H1 (cell line): ENCODE data around the gene PRKCH. TPM values are rescaled to one million over a fixed set of nuclear protein-coding genes. Genes with fewer than 3 reads are reported as not detected.

Source experiments
- CTCF ChIA-PET: fragments of 300-600 bp; sonication (Branson Sonifier 250); formaldehyde crosslinking; loops from one replicate; lab custom pipeline; 2021; ENCODE audit not compliant: partially characterized antibody; lab: Charles Lee
- POLR2A ChIA-PET: fragments of 300-600 bp; sonication (Branson Sonifier 250); formaldehyde crosslinking; loops from one replicate; lab custom pipeline; 2021; ENCODE audit warnings: inconsistent platforms; ENCODE audit not compliant: partially characterized antibody; lab: Charles Lee
- DNase-seq, 2 experiments: peaks; one replicate each; pipeline versions ENCODE4 v3.0.0 to v3.0.0-alpha.2; 2010 to 2022; ENCODE audit warnings: low spot score in 2 of 2, low read depth in 1 of 2, mixed read lengths in 1 of 2
- FAIRE-seq: peaks from 2 replicates; lab custom pipeline; 2011; peaks lifted over from hg19 to GRCh38; lab: Jason Lieb, UNC
- H2AFZ ChIP-seq: 2 replicates; pipeline ENCODE4 v1.8.1; 2012; ENCODE audit warnings: low read length, inconsistent platforms
- H2AK5ac ChIP-seq: 2 replicates; pipeline ENCODE4 v1.6.1; 2013; ENCODE audit warnings: low read depth, low read length
- H2BK120ac ChIP-seq: replicated peaks from 2 replicates; pipeline ENCODE3; 2013; ENCODE audit warnings: low read depth, low read length, inconsistent platforms
- H2BK12ac ChIP-seq: 2 replicates; pipeline ENCODE4 v1.6.1; 2013; ENCODE audit warnings: low read depth, low read length
- H2BK15ac ChIP-seq: 2 replicates; pipeline ENCODE4 v1.6.1; 2013; ENCODE audit warnings: low read length
- H2BK20ac ChIP-seq: 2 replicates; pipeline ENCODE4 v1.6.1; 2013; ENCODE audit warnings: low read length
- H2BK5ac ChIP-seq: 2 replicates; pipeline ENCODE4 v1.6.1; 2013; ENCODE audit warnings: low read depth, low read length
- H3K14ac ChIP-seq: 2 replicates; pipeline ENCODE4 v1.6.1; 2013; ENCODE audit warnings: inconsistent platforms; ENCODE audit not compliant: insufficient read length
- H3K18ac ChIP-seq: 2 replicates; pipeline ENCODE4 v1.6.1; 2013; ENCODE audit warnings: low read length; ENCODE audit errors: extremely low read depth
- H3K23ac ChIP-seq: 2 replicates; pipeline ENCODE4 v1.6.1; 2013; ENCODE audit warnings: inconsistent platforms; ENCODE audit not compliant: insufficient read length
- H3K23me2 ChIP-seq: 2 replicates; pipeline ENCODE4 v1.6.1; 2013; ENCODE audit warnings: low read depth, low read length
- H3K27ac ChIP-seq: 2 replicates; pipeline ENCODE4 v1.6.1; 2011; ENCODE audit warnings: low read depth, low read length, inconsistent platforms
- H3K27me3 ChIP-seq, 4 experiments: replicated peaks in 1 of 4; 1 replicate in 1 of 4; 2 replicates in 3 of 4; pipeline versions ENCODE4 v1.6.1 to v1.8.1; 2011 to 2013; ENCODE audit warnings: low read length in 3 of 4, mild to moderate bottlenecking in 3 of 4, inconsistent platforms in 2 of 4, mixed read lengths in 2 of 4, moderate library complexity in 1 of 4; ENCODE audit not compliant: control insufficient read depth in 3 of 4, insufficient read depth in 3 of 4; ENCODE audit errors: extremely low read depth in 1 of 4
- H3K36me3 ChIP-seq, 4 experiments: 2 replicates each; pipeline versions ENCODE4 v1.6.1 to v1.8.1; 2011 to 2013; ENCODE audit warnings: mild to moderate bottlenecking in 4 of 4, low read length in 3 of 4, moderate library complexity in 2 of 4, control low read depth in 1 of 4, inconsistent platforms in 1 of 4; ENCODE audit not compliant: insufficient read depth in 4 of 4, control insufficient read depth in 2 of 4
- H3K4ac ChIP-seq: replicated peaks from 2 replicates; pipeline ENCODE3; 2013; ENCODE audit warnings: low read length, low read depth, mixed read lengths, inconsistent platforms; ENCODE audit not compliant: insufficient read length
- H3K4me1 ChIP-seq, 4 experiments: replicated peaks in 1 of 4; 1 replicate in 1 of 4; 2 replicates in 3 of 4; pipeline versions ENCODE4 v1.6.1 to v1.8.1; 2011 to 2013; ENCODE audit warnings: low read length in 3 of 4, inconsistent platforms in 2 of 4, mixed read lengths in 1 of 4; ENCODE audit not compliant: insufficient read depth in 4 of 4, control insufficient read depth in 3 of 4
- H3K4me2 ChIP-seq, 2 experiments: 2 replicates each; pipeline versions ENCODE4 v1.6.1 to v1.8.1; 2011 to 2013; ENCODE audit warnings: low read depth in 2 of 2, low read length in 2 of 2, control low read depth in 1 of 2, inconsistent platforms in 1 of 2, mild to moderate bottlenecking in 1 of 2; ENCODE audit not compliant: insufficient read depth in 1 of 2
- H3K4me3 ChIP-seq, 4 experiments: fragments of 200-600, 300-600 bp in 1 of 4; sonication (generic), shearing (Covaris generic), sonication (Bioruptor Twin) in 1 of 4; 2 replicates each; pipeline versions ENCODE4 v1.5.1 to v1.8.1; 2011 to 2016; ENCODE audit warnings: low read length in 4 of 4, low read depth in 3 of 4, control low read depth in 2 of 4, inconsistent platforms in 2 of 4, mild to moderate bottlenecking in 2 of 4, mixed read lengths in 1 of 4, moderate library complexity in 1 of 4; ENCODE audit not compliant: insufficient read depth in 2 of 4; ENCODE audit errors: extremely low read depth in 1 of 4
- H3K56ac ChIP-seq: replicated peaks from 2 replicates; pipeline ENCODE3; 2013; ENCODE audit warnings: low read depth, mild to moderate bottlenecking, mixed read lengths, low read length, inconsistent platforms; ENCODE audit not compliant: insufficient read length
- H3K79me1 ChIP-seq: 2 replicates; pipeline ENCODE4 v1.6.1; 2013; ENCODE audit warnings: low read depth, low read length, control low read depth
- H3K79me2 ChIP-seq, 2 experiments: 2 replicates each; pipeline versions ENCODE4 v1.6.1 to v1.8.1; 2012 to 2013; ENCODE audit warnings: low read length in 2 of 2, mild to moderate bottlenecking in 2 of 2, inconsistent platforms in 1 of 2; ENCODE audit not compliant: insufficient read depth in 2 of 2, control insufficient read depth in 1 of 2
- H3K9ac ChIP-seq, 4 experiments: replicated peaks in 1 of 4; 1 replicate in 1 of 4; 2 replicates in 3 of 4; pipeline versions ENCODE4 v1.6.1 to v1.8.1; 2011 to 2013; ENCODE audit warnings: low read depth in 3 of 4, low read length in 3 of 4, control low read depth in 2 of 4, mild to moderate bottlenecking in 2 of 4, moderate library complexity in 2 of 4, inconsistent platforms in 1 of 4; ENCODE audit errors: extremely low read depth in 1 of 4
- H3K9me3 ChIP-seq, 2 experiments: 2 replicates each; pipeline versions ENCODE4 v1.6.1 to v1.8.1; 2012 to 2013; ENCODE audit warnings: mild to moderate bottlenecking in 2 of 2, moderate library complexity in 2 of 2, control low read depth in 1 of 2, inconsistent platforms in 1 of 2, low read depth in 1 of 2, low read length in 1 of 2, mixed read lengths in 1 of 2; ENCODE audit not compliant: insufficient read depth in 2 of 2
- H4K20me1 ChIP-seq, 2 experiments: replicated peaks in 1 of 2; 2 replicates each; pipeline versions ENCODE3 to v1.8.1; 2011 to 2013; ENCODE audit warnings: inconsistent platforms in 2 of 2, low read length in 2 of 2, mild to moderate bottlenecking in 1 of 2; ENCODE audit not compliant: insufficient read depth in 2 of 2, control insufficient read depth in 1 of 2
- H4K5ac ChIP-seq: 2 replicates; pipeline ENCODE4 v1.6.1; 2013; ENCODE audit warnings: low read length, low read depth, mixed read lengths, inconsistent platforms; ENCODE audit not compliant: insufficient read length
- H4K8ac ChIP-seq: 2 replicates; pipeline ENCODE4 v1.8.0; 2013; ENCODE audit warnings: mild to moderate bottlenecking, moderate library complexity, low read length, inconsistent platforms; ENCODE audit not compliant: insufficient read depth; ENCODE audit errors: extremely low read depth
- H4K91ac ChIP-seq: replicated peaks from 2 replicates; pipeline ENCODE3; 2013; ENCODE audit warnings: low read length, mixed read lengths, inconsistent platforms; ENCODE audit not compliant: insufficient read length
- BRCA1 ChIP-seq: IDR thresholded peaks from 2 replicates; pipeline ENCODE4 v1.6.1; 2012; ENCODE audit warnings: low read depth, low read length, improper control_type of control experiment
- CBX8 ChIP-seq: fragments of 300-800, 300-1000 bp; sonication (generic); IDR thresholded peaks from 2 replicates; pipeline ENCODE4 v1.7.1; 2016; ENCODE audit warnings: low read depth, low read length, borderline replicate concordance
- CEBPB ChIP-seq: IDR thresholded peaks from 2 replicates; pipeline ENCODE4 v1.6.1; 2012; ENCODE audit warnings: low read depth, low read length
- EZH2 ChIP-seq: fragments of 200-600 bp; sonication (generic); IDR thresholded peaks from 2 replicates; pipeline ENCODE4 v1.7.1; 2012; ENCODE audit warnings: low read depth, mild to moderate bottlenecking, moderate library complexity, low read length, inconsistent platforms; ENCODE audit not compliant: severe bottlenecking
- JUN ChIP-seq: IDR thresholded peaks from 2 replicates; pipeline ENCODE4 v1.6.1; 2011; ENCODE audit warnings: low read depth, mild to moderate bottlenecking, improper control_type of control experiment, low read length
- POLR2AphosphoS5 ChIP-seq: IDR thresholded peaks from 2 replicates; pipeline ENCODE4 v1.6.1; 2011; ENCODE audit warnings: low read depth, low read length
- SAP30 ChIP-seq: fragments of 300-600 bp; sonication (generic); IDR thresholded peaks from 2 replicates; pipeline ENCODE4 v1.7.1; 2012; ENCODE audit warnings: low read length, moderate library complexity, mild to moderate bottlenecking, inconsistent platforms; ENCODE audit not compliant: insufficient read depth, insufficient replicate concordance
- SUZ12 ChIP-seq: fragments of 200-600 bp; sonication (generic); IDR thresholded peaks from 2 replicates; pipeline ENCODE4 v1.6.1; 2012; ENCODE audit warnings: mild to moderate bottlenecking, inconsistent platforms, low read length, moderate library complexity, mixed read lengths
- WGBS, 2 experiments: shearing (Covaris generic) in 1 of 2; methylation state at CpG; one replicate each; pipeline versions ENCODE4 v1.1.6 to v1.1.7; 2013 to 2015; ENCODE audit warnings: low lambda C conversion rate in 2 of 2, mixed read lengths in 2 of 2, inconsistent platforms in 1 of 2, low coverage in 1 of 2, missing lambda C conversion rate in 1 of 2; ENCODE audit not compliant: insufficient replicate concordance in 2 of 2, insufficient coverage in 1 of 2, insufficient read length in 1 of 2; ENCODE audit errors: extremely low coverage in 1 of 2, missing lambda C conversion rate in 1 of 2; 5-methylcytosine and 5-hydroxymethylcytosine counted together
- polyA plus RNA-seq, 7 experiments: library from polyadenylated mRNA; depleted of rRNA in 3 of 7; stranded (reverse) in 5 of 7; unstranded in 2 of 7; fragments of >200 nt in 5 of 7; fragments of 200-250 nt in 2 of 7; gene quantifications; 1 replicate in 5 of 7; 2 replicates in 1 of 7; 4 replicates in 1 of 7; pipeline versions ENCODE4 v1.2.1 to v1.2.3, GENCODE V29; 2011 to 2013; ENCODE audit warnings: missing spikeins in 2 of 7, mixed read lengths in 2 of 7
- total RNA-seq: library from RNA; stranded (reverse); fragmentation: NEBNext Ultra II Directional; extraction: Animal tissue kit (Norgen Biotek cat#: 25700); gene quantifications from 2 replicates; pipeline ENCODE4 v1.2.1, GENCODE V29; 2021
- TF ChIP-seq, protein P1 (sequence below), 3 experiments: IDR thresholded peaks; 1 replicate in 2 of 3; 2 replicates in 1 of 3; pipeline versions ENCODE4 v1.5.1 to v1.6.1; 2011; ENCODE audit warnings: low read length in 3 of 3, mild to moderate bottlenecking in 3 of 3, inconsistent platforms in 2 of 3, low read depth in 1 of 3, moderate library complexity in 1 of 3; ENCODE audit not compliant: insufficient read depth in 1 of 3; ENCODE audit errors: control extremely low read depth in 1 of 3

Gene PRKCH
- total and polyA plus RNA-seq, 2 of the 8 experiments (the other 6 are each of a cell fraction or from before 2014, with no cell fraction given) = 6.4 to 7.0 TPM

DNA sequence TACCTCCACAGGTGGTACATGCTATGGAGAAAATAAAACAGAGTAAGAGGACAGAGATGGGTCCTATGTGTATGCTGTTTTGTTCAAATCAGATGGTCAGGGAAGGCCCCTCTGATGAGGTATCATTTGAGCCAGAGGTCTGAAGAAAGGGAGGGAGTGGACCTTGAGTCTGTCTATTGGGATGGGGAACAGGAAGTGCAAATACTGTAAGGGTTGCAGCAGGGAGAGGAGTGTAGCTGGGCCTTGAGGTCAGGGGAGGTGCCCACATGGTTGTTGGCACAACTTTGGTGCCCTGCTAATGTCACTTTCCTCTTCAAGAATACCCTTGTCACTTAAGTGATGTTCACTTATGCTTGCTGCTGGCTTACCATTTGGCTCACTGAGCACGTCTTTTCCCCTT lies 83.3 kb downstream of the PRKCH start:
- no peak overlapping the region for H3K18ac ChIP-seq
- H2BK120ac ChIP-seq = no peak overlapping the region
- CTCF ChIA-PET = interaction anchor here (1.2 kb wide), 1 partner anchor 26 kb away, joined by 3 read pairs; no protein-coding TSS in a partner anchor
- no peak overlapping the region for H4K91ac ChIP-seq
- FAIRE-seq (no peak), DNase-seq (no peak)
- no peak overlapping the region for H3K14ac ChIP-seq
- no peaks in the 10 kb centered on the region for H3K36me3 ChIP-seq
- H3K27ac ChIP-seq = no peak overlapping the region
- H3K56ac ChIP-seq = no peak overlapping the region
- POLR2A ChIA-PET = no interaction called here
- H3K23ac ChIP-seq = no peak overlapping the region
- H2BK20ac ChIP-seq = 0 out of 2 replicates have a peak overlapping the region, but pooled peaks have one; percentile 5
- H3K9me3 ChIP-seq = no peaks in the 10 kb centered on the region
- H3K27me3 ChIP-seq = no peaks in the 10 kb centered on the region
- no peak overlapping the region for H3K4me3 ChIP-seq
- no peak overlapping the region for H2BK15ac ChIP-seq
- H2BK5ac ChIP-seq = no peak overlapping the region
- no peak overlapping the region for H3K4me2 ChIP-seq
- no peak overlapping the region for H2AFZ ChIP-seq
- H3K4me1 ChIP-seq = peaks cover 0 to 9% (median 3%) of the 10 kb centered on the region in 4 experiments; a peak in 2 of 7 replicates
- no peak overlapping the region for H4K8ac ChIP-seq
- H3K79me2 ChIP-seq = no peaks in the 10 kb centered on the region
- 92% methylated on average over 1 of the region's 1 CpG; no CpG with 5 or more reads in 1 of the 2 experiments for WGBS, 2 experiments
- no peaks in the 10 kb centered on the region; the same call in 1 of the 2 replicates for H3K23me2 ChIP-seq
- no peaks in the 10 kb centered on the region for H4K20me1 ChIP-seq
- no peak overlapping the region for H2AK5ac ChIP-seq
- no peak overlapping the region for H3K9ac ChIP-seq
- peak overlapping the region; percentile 42; the same call in 1 of the 2 replicates for H2BK12ac ChIP-seq
- H3K4ac ChIP-seq = no peak overlapping the region
- no peak for TF ChIP-seq CEBPB
- no peak for TF ChIP-seq SUZ12
- no peak for TF ChIP-seq EZH2
- TF ChIP-seq JUN = no peak
- no peak for TF ChIP-seq POLR2AphosphoS5
- no peak for TF ChIP-seq SAP30
- TF ChIP-seq BRCA1 = no peak
- TF ChIP-seq, protein P1, sequence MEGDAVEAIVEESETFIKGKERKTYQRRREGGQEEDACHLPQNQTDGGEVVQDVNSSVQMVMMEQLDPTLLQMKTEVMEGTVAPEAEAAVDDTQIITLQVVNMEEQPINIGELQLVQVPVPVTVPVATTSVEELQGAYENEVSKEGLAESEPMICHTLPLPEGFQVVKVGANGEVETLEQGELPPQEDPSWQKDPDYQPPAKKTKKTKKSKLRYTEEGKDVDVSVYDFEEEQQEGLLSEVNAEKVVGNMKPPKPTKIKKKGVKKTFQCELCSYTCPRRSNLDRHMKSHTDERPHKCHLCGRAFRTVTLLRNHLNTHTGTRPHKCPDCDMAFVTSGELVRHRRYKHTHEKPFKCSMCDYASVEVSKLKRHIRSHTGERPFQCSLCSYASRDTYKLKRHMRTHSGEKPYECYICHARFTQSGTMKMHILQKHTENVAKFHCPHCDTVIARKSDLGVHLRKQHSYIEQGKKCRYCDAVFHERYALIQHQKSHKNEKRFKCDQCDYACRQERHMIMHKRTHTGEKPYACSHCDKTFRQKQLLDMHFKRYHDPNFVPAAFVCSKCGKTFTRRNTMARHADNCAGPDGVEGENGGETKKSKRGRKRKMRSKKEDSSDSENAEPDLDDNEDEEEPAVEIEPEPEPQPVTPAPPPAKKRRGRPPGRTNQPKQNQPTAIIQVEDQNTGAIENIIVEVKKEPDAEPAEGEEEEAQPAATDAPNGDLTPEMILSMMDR (IDR thresholded peaks at IDR 0.05; ENCODE audit: control extremely low read depth in 1 of 3, insufficient read depth in 1 of 3, low read depth in 1 of 3, low read length in 3 of 3) = no peak
- TF ChIP-seq CBX8 = no peak
- no peaks in the 10 kb centered on the region for H3K79me1 ChIP-seq
- no peak overlapping the region for H4K5ac ChIP-seq
